IPS-NIHi11 (cell line): Measurements from ENCODE around the gene GSX1.
"Not testable (repeated sequence)": the region's sequence is repeated elsewhere in the genome, so short reads cannot be mapped to it uniquely, and the experiment has no call there.

Experiments used
- DNase-seq: peaks from one replicate; pipeline ENCODE4 v3.0.0; 2012; ENCODE audit warnings: mixed read lengths, low spot score

GSX1 gene

GRCh38 chr13:27794921-27795717 lies 2.8 kb downstream of the GSX1 start:
- DNase-seq = no peak

GRCh38 chr13:27795718-27796019 lies 3.4 kb downstream of the GSX1 start:
- DNase-seq = no peak

DNA sequence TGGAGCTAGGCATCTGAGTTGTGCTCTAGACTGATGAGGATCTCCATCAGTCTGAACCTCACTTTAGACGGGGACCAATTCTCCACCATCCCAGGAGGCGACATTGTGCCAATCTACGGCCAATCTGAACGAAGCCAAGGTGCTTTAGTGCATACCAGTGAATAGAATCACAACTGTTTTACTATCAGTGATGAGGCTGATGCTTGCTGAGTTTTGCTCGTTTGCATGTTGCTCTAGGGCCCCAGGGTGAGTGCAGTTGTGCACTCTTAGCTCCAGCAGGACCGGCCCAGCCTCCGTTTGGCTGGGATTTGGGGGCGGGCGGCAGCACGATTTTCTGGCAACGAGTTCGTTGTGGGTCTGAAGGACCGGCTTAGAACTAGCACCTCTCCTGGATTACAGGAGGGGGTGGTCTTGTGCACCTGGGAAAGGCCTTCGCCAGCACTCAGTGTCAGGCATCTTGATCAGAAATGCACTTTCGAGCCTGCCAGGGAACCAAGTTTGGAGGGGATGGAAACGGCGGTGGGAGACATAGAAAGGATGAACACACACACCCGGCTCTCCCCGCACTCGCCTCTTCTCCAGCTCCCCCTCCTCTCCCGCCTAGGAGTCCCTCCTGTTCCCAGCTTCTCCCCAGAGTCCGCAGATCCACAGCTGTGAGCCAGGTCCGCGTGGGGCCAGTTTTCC lies 4.4 kb downstream of the GSX1 start:
- peak; percentile 28 for DNase-seq

GRCh38 chr13:27797228-27797624 lies 4.9 kb downstream of the GSX1 start:
- peak; percentile 66 for DNase-seq

GRCh38 chr13:27806744-27807387 lies 14.6 kb downstream of the GSX1 start:
- DNase-seq = no peak

- no peak for DNase-seq
These were observed 16.7 kb downstream of the GSX1 start for GRCh38 chr13:27808851-27809550.

DNA sequence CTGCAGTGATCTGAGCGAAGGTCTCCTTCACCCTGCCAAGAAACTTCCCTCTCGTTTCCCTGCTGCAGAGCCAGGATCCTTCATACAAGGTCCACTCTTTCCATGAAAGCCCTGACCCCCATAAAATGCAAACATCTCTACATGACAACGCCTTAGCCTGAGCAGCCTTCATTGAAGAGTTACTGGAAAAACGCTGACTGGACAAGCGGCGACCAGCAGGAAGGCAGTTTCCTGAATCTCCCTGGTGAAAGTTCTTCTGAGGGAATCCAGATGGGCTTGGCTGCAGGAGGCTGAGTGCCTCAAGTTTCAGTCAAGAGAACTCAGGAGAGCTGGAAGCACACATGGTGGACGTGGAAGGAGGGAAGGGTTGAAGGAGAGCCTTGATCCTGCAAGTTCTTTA lies 17.7 kb downstream of the GSX1 start:
- no peak for DNase-seq

- no peak for DNase-seq
These were observed 18.2 kb downstream of the GSX1 start for GRCh38 chr13:27810461-27810860.

- no peak for DNase-seq
These were observed 21.5 kb downstream of the GSX1 start for GRCh38 chr13:27813826-27814225.

DNA sequence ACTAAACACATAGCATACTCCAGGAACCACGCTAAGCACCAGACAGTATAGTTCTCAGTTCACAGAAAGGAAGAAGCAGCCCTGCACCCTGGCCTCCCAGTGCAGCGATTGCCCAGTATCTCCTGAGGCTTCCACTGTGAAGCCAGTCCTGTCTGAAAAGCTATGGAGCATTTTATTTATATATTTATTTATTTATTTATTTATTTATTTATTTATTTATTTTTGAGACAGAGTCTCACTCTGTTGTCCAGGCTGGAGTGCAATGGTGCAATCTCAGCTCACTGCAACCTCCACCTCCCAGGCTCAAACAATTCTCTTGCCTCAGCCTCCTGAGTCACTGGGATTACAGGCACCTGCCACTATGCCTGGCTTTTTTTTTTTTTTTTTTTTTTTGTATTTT lies 25.5 kb downstream of the GSX1 start:
- DNase-seq = not testable (repeated sequence)

DNA sequence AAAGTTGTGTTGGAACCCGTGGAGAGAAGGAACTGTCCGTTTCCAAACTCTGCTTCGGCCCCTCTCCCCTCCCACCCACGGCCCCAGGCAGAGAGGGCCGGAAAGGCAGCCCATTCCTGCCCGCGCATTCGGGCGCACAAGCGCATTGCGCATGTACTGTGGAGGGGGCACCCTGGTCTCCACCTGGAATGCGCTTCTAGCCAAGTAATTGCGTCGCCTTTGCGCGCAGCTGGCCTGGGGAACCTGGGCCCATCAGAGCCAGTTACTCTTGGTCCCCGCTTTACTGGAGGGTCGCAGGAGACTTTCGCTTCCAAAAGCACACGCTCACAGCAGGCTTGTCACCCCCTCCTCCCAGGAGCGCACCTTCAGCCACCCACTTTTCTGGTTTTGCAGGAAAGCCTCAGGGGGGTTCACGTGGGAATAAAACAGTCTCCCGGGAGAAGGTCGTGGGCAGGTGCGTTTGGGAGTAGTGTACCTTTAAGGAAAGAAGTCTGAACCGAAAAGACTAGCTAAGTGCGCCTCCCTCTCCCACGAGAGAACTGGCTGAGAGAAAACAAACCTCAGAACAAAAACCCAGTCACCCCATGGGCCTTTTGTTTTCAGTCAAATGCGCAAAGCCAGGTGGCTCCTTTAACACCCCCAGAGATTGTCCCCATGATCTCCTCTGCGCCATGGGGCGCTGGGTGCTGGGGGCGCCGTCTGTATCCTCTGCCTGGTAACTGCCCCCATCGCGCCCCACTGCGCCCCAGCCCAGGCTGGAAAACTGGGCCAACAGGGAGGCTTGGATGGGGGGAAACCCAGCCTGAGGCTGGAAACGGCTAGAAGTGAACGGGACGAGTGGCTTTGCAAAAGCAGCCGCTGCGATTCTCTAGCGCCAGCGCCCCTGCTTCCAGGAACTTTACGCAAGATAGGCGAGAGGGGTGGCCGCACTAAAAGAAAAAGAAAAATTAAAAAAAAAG lies 28.5 kb downstream of the GSX1 start:
- DNase-seq = peak; percentile 64

DNA sequence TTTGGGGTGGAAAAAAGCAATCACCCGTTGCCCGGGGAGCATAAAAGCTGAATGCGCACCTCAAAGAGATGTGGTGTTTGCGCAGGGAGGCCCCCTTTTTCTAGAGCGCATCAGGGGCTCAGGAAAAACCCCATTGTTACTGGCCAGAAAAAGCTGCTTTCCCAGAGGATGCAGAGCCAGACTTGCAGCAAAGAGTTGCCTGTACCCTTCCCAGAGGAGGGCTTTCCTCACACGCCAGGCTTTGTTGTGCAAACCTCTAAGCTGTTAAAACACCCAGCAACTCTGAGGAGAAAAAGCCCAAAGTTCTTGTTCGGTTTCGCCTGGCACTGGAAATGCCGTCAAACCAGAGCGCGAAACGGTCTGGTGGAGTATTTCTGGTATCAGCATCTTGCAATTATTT lies 29.3 kb downstream of the GSX1 start:
- peak; percentile 67 for DNase-seq

DNA sequence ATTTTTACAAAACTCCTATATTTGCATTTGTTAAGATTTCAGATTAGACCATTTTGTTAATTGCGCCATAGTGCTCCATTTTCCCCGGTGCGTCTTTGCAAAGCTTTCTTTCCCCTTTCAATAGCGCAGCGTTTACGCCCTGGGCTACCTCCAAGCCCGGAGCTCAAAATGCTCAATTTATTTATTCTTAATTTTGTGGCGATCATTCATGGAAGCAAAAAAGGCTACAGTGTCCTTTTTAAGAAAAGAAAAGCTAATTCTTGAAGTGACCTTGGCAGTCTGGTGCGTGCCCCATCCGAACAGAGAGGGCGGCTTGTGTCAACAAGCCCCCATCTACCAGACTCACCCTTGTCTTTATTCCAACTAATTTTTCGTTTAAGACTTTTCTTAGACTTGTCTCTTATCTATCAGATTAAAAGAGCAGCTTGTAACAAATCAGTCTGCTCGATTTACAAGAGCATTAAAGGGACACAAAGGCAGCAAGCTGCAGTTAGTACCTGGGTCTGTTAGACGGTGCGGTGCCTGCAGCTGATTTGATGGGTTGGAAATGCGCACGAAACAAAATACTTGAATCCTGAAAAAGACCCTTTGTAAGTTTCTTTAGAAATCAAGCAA lies 30.1 kb downstream of the GSX1 start:
- DNase-seq = no peak

- no peak for DNase-seq
These were observed 30.6 kb downstream of the GSX1 start for GRCh38 chr13:27822873-27823311.

DNA sequence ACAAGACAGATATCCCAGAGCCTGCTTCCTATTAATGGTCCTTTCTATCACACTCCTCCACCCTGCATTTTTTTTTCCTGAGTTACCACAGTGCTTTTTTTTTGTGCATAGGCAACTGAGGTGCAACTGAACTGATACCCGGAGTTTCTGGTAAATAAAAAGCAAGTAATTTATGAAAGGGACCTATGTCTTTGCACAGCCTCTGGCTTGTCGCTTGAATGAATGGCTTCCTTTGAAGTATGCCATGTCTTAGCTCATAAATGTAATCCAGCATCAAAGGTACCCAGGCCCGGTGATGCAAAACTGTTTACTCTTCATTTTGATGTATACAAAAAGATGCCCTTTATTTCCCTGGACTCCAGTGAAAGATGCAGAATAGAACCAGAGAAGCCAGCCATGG lies 31.8 kb downstream of the GSX1 start:
- DNase-seq = no peak

GRCh38 chr13:27825072-27825471 lies 32.8 kb downstream of the GSX1 start:
- DNase-seq = no peak

DNA sequence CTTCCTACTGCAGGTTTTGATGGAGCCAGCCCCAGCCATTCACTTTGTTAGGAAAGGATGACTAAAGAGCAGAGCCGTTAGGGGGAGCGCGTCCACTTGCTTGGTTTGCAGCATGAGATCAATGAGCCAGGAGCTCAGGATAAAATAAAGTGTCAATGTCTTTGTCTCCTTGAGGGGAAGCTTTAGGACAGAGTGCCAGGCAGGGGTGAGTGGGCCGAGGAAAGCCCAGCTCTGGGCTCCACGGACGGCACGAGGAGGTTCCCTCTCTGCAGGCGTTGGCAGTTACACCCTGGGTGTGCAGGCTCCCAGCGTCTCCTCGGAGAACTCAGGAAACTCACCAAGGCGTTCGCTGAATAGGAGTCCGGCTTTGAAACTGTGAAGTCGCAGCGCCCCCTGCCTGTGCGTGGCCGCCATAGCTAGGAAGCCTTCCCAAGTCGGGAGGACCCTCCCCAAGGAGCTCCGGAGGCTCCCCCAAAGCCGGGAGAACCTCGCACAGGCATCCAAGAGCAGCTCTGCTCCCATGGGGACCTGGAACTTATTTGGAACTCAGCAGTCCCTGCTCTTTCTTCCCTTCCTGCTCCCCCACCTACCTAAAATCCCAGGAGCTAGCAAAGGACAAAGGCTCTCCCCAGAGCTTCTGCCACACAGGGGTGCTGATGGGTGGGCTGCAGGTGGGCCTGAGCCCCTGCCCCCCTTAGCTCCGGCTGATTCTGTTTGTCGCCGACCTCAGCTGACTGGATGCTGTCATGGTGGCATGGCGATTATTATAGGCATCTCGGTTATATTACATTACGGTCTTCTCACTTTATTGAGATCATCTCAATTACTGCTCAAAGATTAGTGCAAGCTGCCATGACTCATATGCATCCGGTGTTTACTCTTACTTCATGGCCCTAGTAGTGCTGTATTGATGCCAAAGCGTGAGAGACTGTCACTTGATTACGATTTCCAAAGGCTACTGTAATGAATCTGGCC lies 34.4 kb downstream of the GSX1 start:
- DNase-seq = peak; percentile 84

DNA sequence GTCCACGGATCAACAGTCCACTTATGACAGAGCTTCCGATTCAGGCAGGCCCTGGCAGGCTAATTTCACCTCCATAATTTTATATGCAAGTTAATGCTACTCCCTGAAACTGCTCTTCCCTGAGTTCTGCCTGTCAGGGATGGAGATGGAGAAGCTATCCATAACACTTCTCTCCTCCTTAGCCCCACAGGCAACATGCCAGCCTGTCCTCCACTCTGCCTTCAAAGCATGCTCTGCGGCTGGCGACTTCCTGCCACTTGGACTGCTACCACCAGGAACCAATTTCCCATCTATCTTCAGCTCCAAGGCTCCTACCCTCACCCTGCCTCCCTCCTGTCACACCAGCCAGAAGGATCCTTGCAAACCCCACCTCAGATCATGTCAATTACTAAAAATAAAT lies 35.4 kb downstream of the GSX1 start:
- DNase-seq = no peak

- peak; percentile 89 for DNase-seq
These were observed 37.7 kb downstream of the GSX1 start for GRCh38 chr13:27830010-27830409.

DNA sequence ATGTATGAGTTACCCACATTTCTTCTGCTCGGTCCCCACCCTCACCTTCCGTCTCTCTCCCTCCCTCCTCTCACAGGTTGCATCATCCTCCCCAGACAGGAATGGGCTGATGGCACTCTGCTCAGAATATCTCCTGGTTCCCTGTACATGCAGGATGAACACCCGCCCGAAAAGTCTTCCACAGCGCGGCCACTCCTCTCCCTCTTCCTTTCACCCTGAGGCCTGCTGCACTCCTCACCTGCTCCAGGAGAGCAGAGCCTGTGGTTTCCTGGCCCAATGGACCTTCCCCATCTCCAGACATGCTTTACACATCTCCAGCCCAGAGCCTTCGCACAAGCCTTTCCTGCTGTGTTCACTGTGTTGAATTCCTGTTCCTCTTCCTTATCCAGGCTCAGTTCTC lies 40.9 kb downstream of the GSX1 start:
- no peak for DNase-seq
